SK-MEL-5 (cell line): ENCODE data around the gene ATP5F1B. TPM values are rescaled to one million over a fixed set of nuclear protein-coding genes. Genes with fewer than 3 reads are reported as not detected.

Source experiments
- DNase-seq: peaks from one replicate; pipeline ENCODE4 v3.0.0-alpha.2; 2016; ENCODE audit warnings: low read depth, low spot score
- in situ Hi-C: cut with HindIII; loops from 2 replicates; pipeline ENCODE4 v1.10.0; 2016; ENCODE audit warnings: low sequenced_read_pairs, high pct_unique_total_duplicates, low pct_unique_long_range_greater_than_20kb
- total RNA-seq: library from RNA; depleted of rRNA; stranded (reverse); fragments of >200 nt; shearing (Covaris generic); gene quantifications from 2 replicates; pipeline ENCODE4 v1.2.3, GENCODE V29; 2014

ATP5F1B gene
- total RNA-seq, 1 experiment from 2014 or later: 1,074 TPM

GRCh38 chr12:56631790-56632700, 13.7 kb downstream of the ATP5F1B start:
- in situ Hi-C loops: no loop called here
- peak; percentile 62 for DNase-seq

GRCh38 chr12:56630180-56630632, 15.6 kb downstream of the ATP5F1B start, which contains the start of gene BAZ2A:
BAZ2A (minus strand) TSS chr12:56630326; CDS start chr12:56617530, 12,796 bp downstream.
- in situ Hi-C loops: no loop called here
- DNase-seq: peak; percentile 87

GRCh38 chr12:56629459-56630179, 16.2 kb downstream of the ATP5F1B start:
- peak; percentile 14 for DNase-seq
- in situ Hi-C loops: no loop called here

GRCh38 chr12:56628671-56629458, 16.9 kb downstream of the ATP5F1B start:
- in situ Hi-C loops: no loop called here
- DNase-seq: peak; percentile 62

GRCh38 chr12:56626701-56627100, 19.1 kb downstream of the ATP5F1B start:
- no peak for DNase-seq
- in situ Hi-C loops: no loop called here

- in situ Hi-C loops: loop anchor here (25.0 kb wide), 1 partner anchor 110 kb away; the partner anchor contains the start of gene RBMS2
- DNase-seq: no peak
These were observed 23.2 kb downstream of the ATP5F1B start for GRCh38 chr12:56622535-56622934.

- DNase-seq: no peak
- in situ Hi-C loops: loop anchor here (25.0 kb wide), 1 partner anchor 105 kb away; the partner anchor contains the start of gene RBMS2
These were observed 28.9 kb downstream of the ATP5F1B start for GRCh38 chr12:56616925-56617324.

GRCh38 chr12:56616244-56616643, 29.5 kb downstream of the ATP5F1B start:
- in situ Hi-C loops: loop anchor here (25.0 kb wide), 1 partner anchor 104 kb away; the partner anchor contains the start of gene RBMS2
- no peak for DNase-seq

GRCh38 chr12:56614627-56615026, 31.2 kb downstream of the ATP5F1B start:
- DNase-seq: no peak
- in situ Hi-C loops: loop anchor here (25.0 kb wide), 1 partner anchor 102 kb away; the partner anchor contains the start of gene RBMS2

GRCh38 chr12:56604355-56604754, 41.4 kb downstream of the ATP5F1B start:
- in situ Hi-C loops: loop anchor here (25.0 kb wide), 1 partner anchor 92 kb away; the partner anchor contains the start of gene RBMS2
- DNase-seq: no peak

- DNase-seq: no peak
- in situ Hi-C loops: loop anchor here (25.0 kb wide), 1 partner anchor 90 kb away; the partner anchor contains the start of gene RBMS2
These were observed 43.5 kb downstream of the ATP5F1B start for GRCh38 chr12:56602239-56602638.

GRCh38 chr12:56601503-56601902, 44.3 kb downstream of the ATP5F1B start:
- in situ Hi-C loops: loop anchor here (25.0 kb wide), 1 partner anchor 89 kb away; the partner anchor contains the start of gene RBMS2
- peak; percentile 41 for DNase-seq

- in situ Hi-C loops: loop anchor here (25.0 kb wide), 1 partner anchor 88 kb away; the partner anchor contains the start of gene RBMS2
- no peak for DNase-seq
These were observed 45.0 kb downstream of the ATP5F1B start for GRCh38 chr12:56600753-56601152.

- in situ Hi-C loops: loop anchor here (25.0 kb wide), 1 partner anchor 87 kb away; the partner anchor contains the start of gene RBMS2
- no peak for DNase-seq
These were observed 46.0 kb downstream of the ATP5F1B start for GRCh38 chr12:56599797-56600196.

GRCh38 chr12:56599041-56599440, 46.7 kb downstream of the ATP5F1B start:
- DNase-seq: no peak
- in situ Hi-C loops: no loop called here

GRCh38 chr12:56596815-56597214, 49.0 kb downstream of the ATP5F1B start:
- no peak for DNase-seq
- in situ Hi-C loops: no loop called here
